OCI-LY3 (cell line): ENCODE data around the gene PFDN1.

Experiments
- H2AFZ ChIP-seq: fragments of 200-600, 300-600 bp; shearing (Covaris generic); 2 replicates; pipeline ENCODE4 v1.6.0; 2014; ENCODE audit warnings: antibody characterized with exemption, low read depth, low read length
- H3K27ac ChIP-seq: fragments of 200-600, 300-600 bp; sonication (generic); 2 replicates; pipeline ENCODE4 v1.5.1; 2014; ENCODE audit warnings: mild to moderate bottlenecking, low read length, moderate library complexity, mixed read lengths
- H3K27me3 ChIP-seq: fragments of 200-600, 300-600 bp; sonication (generic); 2 replicates; pipeline ENCODE4 v1.6.1; 2014; ENCODE audit warnings: low read depth, low read length, mixed read lengths
- H3K36me3 ChIP-seq: fragments of 200-600, 300-600 bp; sonication (generic); replicated peaks from 2 replicates; pipeline ENCODE3; 2014; ENCODE audit warnings: low read depth, low read length, mixed read lengths
- H3K4me1 ChIP-seq: fragments of 300-600, 200-600 bp; sonication (generic); 2 replicates; pipeline ENCODE4 v1.6.1; 2014; ENCODE audit warnings: low read length, mixed read lengths
- H3K4me2 ChIP-seq: fragments of 200-600, 300-600 bp; sonication (generic); 2 replicates; pipeline ENCODE4 v1.6.1; 2014; ENCODE audit warnings: low read length, mixed read lengths
- H3K4me3 ChIP-seq: fragments of 300-600, 200-600 bp; sonication (generic); 2 replicates; pipeline ENCODE4 v1.5.1; 2014; ENCODE audit warnings: antibody characterized with exemption, mild to moderate bottlenecking, low read length, moderate library complexity
- H3K79me2 ChIP-seq: fragments of 300-600, 200-600 bp; shearing (Covaris generic); 2 replicates; pipeline ENCODE4 v1.6.1; 2014; ENCODE audit warnings: mild to moderate bottlenecking, low read length, mixed read lengths
- H3K9ac ChIP-seq: fragments of 300-600, 200-600 bp; shearing (Covaris generic); 2 replicates; pipeline ENCODE4 v1.6.0; 2014; ENCODE audit warnings: mild to moderate bottlenecking, low read length, moderate library complexity
- H3K9me3 ChIP-seq: fragments of 200-600, 300-600 bp; shearing (Covaris generic); 2 replicates; pipeline ENCODE4 v1.6.1; 2014; ENCODE audit warnings: low read length, mixed read lengths; ENCODE audit not compliant: insufficient read depth
- H4K20me1 ChIP-seq: fragments of 200-600, 300-600 bp; sonication (generic); 2 replicates; pipeline ENCODE4 v1.6.1; 2016; ENCODE audit warnings: low read length, mixed read lengths; ENCODE audit not compliant: insufficient read depth
- CTCF ChIP-seq: fragments of 200-600, 300-600 bp; sonication (generic); IDR thresholded peaks from 2 replicates; pipeline ENCODE4 v1.5.1; 2014; ENCODE audit warnings: antibody characterized with exemption, low read length, low read depth
- EZH2phosphoT487 ChIP-seq: fragments of 200-600 bp; shearing (Covaris generic); IDR thresholded peaks from 2 replicates; pipeline ENCODE4 v1.6.1; 2018; ENCODE audit warnings: antibody characterized with exemption, mixed run types, low read depth

PFDN1 gene

GRCh38 chr5:140232731-140233130 lies 70.2 kb downstream of the PFDN1 start:
- H3K27ac ChIP-seq: no peak overlapping the region
- no peak overlapping the region for H3K4me3 ChIP-seq
- no peak overlapping the region for H3K4me2 ChIP-seq
- TF ChIP-seq CTCF: no peak
- no peak for TF ChIP-seq EZH2phosphoT487
- H3K36me3 ChIP-seq: no peaks in the 10 kb centered on the region
- H3K27me3 ChIP-seq: no peaks in the 10 kb centered on the region
- H3K9me3 ChIP-seq: no peaks in the 10 kb centered on the region
- no peaks in the 10 kb centered on the region for H4K20me1 ChIP-seq
- H2AFZ ChIP-seq: no peak overlapping the region
- H3K4me1 ChIP-seq: no peaks in the 10 kb centered on the region
- H3K9ac ChIP-seq: no peak overlapping the region
- no peaks in the 10 kb centered on the region for H3K79me2 ChIP-seq

GRCh38 chr5:140230373-140230772 lies 72.5 kb downstream of the PFDN1 start:
- no peaks in the 10 kb centered on the region for H3K4me1 ChIP-seq
- no peak overlapping the region for H3K4me3 ChIP-seq
- H3K9me3 ChIP-seq: no peaks in the 10 kb centered on the region
- H2AFZ ChIP-seq: no peak overlapping the region
- H3K36me3 ChIP-seq: no peaks in the 10 kb centered on the region
- TF ChIP-seq EZH2phosphoT487 (no peak), CTCF (no peak)
- H3K79me2 ChIP-seq: no peaks in the 10 kb centered on the region
- no peaks in the 10 kb centered on the region for H3K27me3 ChIP-seq
- no peak overlapping the region for H3K4me2 ChIP-seq
- no peaks in the 10 kb centered on the region for H4K20me1 ChIP-seq
- no peak overlapping the region for H3K27ac ChIP-seq
- no peak overlapping the region for H3K9ac ChIP-seq

- Histone ChIP-seq H3K36me3 (no peaks in the 10 kb centered on the region), H3K27me3 (no peaks in the 10 kb centered on the region), H3K79me2 (no peaks in the 10 kb centered on the region), H3K4me2 (no peak overlapping the region), H3K9me3 (no peaks in the 10 kb centered on the region), H4K20me1 (no peaks in the 10 kb centered on the region), H3K4me3 (no peak overlapping the region), H3K27ac (no peak overlapping the region), H3K4me1 (no peaks in the 10 kb centered on the region), H2AFZ (no peak overlapping the region), H3K9ac (no peak overlapping the region)
- TF ChIP-seq CTCF (no peak), EZH2phosphoT487 (no peak)
These were observed 74.5 kb downstream of the PFDN1 start for GRCh38 chr5:140228364-140228837.

- no peak for TF ChIP-seq CTCF
- no peak for TF ChIP-seq EZH2phosphoT487
- Histone ChIP-seq H2AFZ (no peak overlapping the region), H3K27me3 (no peaks in the 10 kb centered on the region)
These were observed 75.9 kb downstream of the PFDN1 start for GRCh38 chr5:140227046-140227445.

More at GRCh38 chr5:140227046-140227445, 75.9 kb downstream of the PFDN1 start:
- Histone ChIP-seq H4K20me1 (no peaks in the 10 kb centered on the region), H3K27ac (no peak overlapping the region), H3K4me2 (no peak overlapping the region), H3K36me3 (no peaks in the 10 kb centered on the region), H3K4me1 (no peaks in the 10 kb centered on the region), H3K4me3 (no peak overlapping the region), H3K9ac (no peak overlapping the region), H3K79me2 (no peaks in the 10 kb centered on the region), H3K9me3 (no peaks in the 10 kb centered on the region)
